ENCODE measurements around the gene SCLY.

Gene SCLY

GRCh38 chr2:238124488-238125126 lies 63.8 kb downstream of the SCLY start:
- no peak for DNase-seq

DNA sequence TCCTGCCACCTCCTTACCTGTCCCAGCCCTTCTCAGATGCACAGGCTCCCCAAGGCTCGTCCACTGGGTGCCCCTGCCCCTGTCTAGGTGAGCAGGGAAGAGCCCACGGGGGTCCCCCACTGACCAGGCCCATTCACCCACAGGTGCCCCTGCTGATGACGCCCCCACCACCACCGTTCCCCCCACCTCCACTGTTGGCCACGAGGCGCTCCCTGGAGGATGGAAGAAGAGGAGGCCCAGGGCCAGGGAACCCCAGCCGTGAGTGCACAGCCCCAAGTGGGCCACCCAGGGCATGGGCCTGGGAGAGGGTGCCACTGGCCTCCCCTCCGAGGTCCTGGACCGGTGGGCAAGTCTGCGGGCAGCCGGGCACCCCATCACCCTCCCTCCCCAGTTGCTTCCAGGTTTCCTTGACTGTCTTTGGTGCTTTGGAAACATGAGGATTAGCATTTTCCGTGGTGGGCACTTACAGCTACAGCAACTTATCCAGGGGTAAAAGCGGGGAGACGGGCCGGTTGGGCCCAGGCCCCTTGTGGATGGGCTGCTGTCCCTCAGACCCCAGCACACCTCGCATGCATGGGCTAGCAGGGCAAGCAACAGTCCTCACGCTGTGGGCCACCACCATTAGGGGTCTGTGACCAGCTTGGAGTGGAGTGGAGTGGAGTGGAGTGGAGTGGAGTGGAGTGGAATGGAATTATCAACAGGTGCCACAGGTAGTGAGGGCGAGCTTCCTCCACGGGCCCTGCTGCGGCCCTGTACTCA lies 64.5 kb downstream of the SCLY start:
- no peak for DNase-seq

DNA sequence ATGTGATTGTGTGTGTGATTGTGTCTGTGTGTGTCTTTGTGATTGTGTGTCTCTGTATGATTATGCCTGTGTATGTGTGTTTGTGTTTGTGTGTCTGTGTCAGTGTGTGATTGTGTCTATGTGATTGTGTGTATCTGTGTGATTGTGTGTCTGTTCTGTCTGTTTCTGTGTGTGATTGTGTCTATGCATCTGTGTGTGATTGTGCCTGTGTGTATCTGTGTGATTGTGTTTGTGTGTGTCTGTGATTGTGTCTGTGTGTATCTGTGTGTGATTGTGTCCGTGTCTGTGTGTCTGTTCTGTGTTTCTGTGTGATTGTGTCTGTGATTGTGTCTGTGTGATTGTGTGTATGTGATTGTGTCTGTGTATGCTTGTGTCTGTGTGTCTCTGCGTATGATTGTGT lies 65.5 kb downstream of the SCLY start:
- no peak for DNase-seq

DNA sequence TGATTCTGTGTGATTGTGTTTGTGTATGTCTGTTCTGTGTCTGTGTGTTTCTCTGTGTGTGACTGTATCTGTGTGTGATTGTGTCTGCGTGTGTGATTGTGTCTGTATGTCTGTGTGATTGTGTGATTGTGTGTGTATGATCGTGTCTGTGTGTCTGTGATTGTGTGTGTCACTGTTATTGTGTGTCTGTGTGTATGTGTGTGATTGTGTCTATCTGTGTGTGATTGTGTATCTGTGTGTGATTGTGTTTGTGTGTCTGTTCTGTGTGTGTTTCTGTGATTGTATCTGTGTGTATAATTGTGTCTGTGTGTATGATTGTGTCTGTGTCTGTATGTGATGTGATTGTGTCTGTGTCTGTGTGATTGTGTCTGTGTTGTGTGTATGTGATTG lies 66.0 kb downstream of the SCLY start:
- DNase-seq: no peak

DNA sequence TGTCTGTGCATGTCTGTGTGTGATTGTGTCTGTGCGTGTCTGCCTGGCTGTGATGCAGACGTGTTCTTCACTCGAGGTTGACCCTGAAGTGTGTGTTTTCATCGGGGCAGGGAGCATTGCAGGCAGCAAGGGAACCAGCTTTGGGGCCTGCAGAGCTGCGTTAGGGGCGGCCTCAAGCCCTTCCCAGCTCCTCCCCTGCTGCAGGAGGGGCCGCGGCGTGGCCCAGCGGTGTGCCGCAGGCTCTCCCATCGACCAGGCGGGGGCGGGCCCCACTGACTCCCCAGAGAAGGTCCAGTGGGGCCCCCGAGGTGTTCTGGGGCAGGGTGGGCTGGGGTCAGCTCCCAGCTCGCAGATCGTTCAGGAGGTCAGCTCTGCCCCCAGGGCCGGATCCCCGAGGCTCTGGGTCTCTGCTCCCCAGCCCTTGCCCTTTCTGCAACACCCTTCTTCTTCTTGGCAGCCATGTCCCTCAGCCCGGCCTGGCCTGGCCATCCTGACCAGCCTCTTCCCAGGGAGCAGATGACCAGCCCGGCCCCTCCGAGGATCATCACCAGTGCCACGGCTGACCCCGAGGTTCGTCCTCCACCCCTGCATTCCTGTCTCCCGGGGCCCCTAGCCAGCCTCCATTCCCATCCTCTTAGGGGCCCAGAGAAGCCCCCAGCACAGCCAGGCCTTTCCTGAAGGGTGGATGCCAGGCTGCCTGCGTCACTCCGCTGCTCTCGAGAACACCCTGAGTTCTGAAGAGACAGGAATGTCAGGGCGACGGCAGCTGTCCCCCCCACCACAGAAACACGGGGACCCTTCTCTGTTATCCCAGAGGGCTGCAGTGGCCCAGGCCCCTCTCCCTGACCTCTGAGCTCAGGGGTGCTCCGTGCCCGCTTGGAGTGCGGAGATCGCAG lies 66.6 kb downstream of the SCLY start:
- DNase-seq: no peak

DNA sequence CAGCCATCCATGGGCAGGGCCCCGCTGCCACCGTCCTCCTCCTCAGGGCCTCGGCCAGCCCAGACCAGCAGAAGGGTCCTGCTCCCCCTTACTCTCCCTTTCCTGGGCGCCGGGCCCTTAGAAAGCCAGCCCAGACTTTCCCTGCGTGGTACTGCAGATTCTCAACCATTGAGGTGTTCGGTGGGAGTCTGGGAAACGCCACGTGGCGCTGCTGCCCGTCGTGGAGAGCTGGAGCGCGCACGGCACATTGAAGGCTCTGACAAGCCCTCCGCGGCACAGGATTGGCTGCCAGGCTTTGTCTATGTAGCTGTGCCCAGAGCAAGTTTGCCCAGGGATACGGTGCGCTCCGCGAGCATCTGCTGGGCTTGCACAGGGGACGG lies 67.2 kb downstream of the SCLY start:
- no peak for DNase-seq

GRCh38 chr2:238128534-238129001 lies 67.8 kb downstream of the SCLY start:
- no peak for DNase-seq

DNA sequence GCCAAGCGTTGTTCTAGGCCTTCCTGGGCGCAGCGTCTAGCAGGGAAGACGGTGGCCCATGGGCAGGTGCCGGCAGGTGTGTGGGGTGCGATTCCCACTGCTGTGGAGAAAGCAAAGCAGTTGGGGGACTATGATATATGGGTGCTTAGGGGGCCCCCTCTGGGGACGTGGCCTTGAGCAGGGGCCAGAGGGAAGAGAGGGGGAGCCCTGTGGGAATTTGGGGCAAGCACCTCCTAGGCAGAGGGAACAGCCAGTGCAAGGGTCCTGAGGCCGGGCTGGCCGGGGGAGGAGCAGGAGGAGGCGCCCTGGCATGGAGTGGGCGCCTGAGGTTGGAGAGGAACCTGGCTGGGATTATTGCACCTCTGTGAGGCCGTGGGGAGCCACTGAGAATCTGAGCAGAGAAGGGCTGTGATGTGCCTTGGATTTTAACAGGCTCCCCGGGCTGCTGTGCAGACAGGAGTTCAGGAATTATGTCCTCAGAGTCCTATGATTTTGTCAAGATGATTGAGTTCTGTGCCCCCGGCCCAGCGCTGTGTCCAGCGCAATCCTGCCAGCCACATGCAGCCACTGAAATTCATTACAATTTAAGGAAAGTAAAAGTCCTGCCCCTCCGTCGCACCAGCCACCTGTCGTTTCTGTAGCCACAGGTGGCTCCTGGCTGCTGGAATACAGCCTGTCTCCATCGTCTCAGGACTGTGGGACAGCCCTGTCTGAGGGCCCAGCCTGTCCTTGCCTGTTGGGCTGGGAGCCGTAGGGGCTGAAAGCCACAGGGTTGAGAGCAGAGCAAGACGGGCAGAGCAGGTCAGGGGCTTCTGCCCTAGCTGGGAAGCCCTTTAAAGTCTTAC lies 68.6 kb downstream of the SCLY start:
- no peak for DNase-seq

- DNase-seq: no peak
Observed at GRCh38 chr2:238130111-238130695, 69.4 kb downstream of the SCLY start.

DNA sequence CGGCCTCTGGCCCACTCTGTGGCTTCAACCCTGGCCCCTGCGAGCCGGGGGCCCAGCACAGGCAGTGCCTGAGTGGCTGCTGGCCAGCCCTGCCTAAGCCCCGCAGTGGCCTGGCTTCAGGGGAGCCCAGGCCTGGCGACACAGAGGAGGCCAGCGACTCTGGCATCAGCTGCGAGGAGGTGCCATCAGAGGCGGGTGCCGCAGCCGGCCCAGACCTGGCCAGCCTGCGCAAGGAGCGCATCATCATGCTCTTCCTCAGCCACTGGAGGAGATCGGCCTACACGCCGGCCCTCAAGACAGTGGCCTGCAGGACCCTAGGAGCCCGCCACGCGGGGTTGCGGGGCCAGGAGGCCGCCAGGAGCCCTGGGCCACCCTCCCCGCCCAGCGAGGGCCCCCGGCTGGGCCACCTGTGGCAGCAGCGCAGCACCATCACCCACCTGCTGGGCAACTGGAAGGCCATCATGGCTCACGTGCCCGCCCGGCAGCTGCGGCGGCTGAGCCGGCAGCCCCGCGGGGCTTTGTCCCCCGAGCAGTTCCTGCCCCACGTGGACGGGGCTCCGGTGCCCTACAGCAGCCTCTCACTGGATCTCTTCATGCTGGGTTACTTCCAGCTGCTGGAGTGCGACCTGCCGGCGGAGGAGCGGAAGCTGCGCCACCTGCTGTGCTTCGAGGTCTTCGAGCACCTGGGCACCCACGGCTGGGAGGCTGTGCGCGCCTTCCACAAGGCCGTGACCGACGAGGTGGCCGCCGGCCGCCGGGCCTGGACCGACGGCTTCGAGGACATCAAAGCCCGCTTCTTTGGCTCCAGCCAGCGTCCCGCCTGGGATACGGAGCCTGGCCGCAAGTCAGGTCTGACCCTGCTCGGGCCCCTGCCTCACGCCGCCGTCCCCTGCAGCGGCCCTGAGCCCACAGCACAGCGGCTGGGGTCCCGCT lies 70.2 kb downstream of the SCLY start:
- DNase-seq: no peak

DNA sequence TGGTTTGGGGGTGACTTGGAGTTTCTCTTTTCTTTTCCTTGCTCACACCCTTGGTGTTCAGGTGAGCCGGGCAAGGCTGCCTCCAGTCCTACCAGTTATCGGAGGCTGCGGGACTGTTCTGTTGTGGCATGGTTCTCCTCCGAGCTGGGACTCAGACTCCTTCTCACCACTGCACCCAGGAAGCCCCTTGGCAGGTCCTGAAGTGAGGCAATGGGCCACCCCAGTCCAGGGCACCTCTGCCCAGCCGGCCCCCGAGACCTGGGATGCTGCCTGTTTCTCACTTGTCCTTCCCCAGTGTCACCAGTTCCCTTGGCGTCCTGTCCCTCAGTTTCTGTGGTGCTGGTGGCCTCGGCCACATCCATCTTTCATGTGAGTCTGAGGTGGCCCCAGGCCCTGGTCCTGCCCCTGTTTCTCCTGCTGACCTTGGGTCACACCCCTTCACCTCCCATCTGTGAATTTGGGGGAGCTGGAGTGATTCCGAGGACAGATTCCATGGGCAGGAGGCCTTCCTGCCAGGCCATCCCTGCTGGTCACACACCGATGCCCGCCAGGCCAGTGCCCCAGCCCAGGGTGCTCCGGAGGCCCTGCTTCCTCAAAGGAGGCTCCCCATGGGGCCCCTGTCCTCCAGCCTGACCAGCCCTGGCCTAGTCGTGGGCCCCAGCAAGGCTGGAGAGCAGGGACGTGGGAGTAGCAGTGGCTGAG lies 71.1 kb downstream of the SCLY start:
- DNase-seq: no peak

DNA sequence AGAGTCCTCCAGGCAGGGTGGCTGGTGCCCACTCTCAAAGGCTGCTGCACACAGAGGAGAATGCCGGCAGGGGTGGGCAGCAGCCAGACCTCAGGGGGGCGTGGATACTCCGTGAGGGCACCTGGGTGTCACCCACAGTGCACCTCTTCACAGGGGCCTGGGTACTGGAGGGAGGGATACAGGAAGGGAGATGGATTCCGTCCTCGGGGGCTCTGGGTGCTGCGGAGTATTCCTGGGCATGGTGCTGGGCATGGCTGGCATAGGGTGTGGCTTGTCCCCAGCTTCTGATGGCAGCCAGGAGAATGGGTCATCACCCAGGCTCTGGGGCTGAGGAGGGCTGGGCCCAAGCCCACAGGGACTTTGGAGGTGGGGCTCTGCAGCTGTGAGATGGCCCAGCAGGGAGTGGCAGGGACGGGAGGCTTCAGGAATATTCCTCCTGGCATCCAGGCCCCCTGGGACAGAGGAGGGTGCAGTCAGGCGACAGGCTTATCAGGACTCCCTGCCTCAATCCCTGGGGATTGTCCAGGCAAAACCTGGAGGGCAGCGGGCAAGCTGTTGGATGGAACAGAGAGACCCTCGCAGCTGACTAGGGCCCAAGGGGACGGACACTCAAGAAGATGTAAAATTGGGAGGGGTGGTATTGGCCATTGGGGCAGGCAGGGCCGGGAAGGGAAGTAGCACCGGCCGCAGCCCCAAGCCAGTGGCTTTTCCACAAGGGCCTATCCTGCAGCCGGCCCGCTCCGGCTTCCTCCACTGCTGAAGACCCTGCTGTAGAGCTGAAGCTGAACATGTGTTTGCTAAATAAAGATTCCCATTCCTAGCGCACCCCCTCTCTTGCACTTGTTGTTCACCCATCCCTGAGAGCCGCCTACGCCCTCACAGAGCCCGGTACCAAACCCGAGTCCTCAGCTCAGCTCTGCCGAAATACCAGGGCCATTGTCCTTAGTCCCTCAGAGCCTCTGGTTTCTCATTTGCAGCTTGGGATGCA lies 72.0 kb downstream of the SCLY start:
- DNase-seq: peak in 12 of 56 donors; percentile 7 to 44 (median 21)

DNA sequence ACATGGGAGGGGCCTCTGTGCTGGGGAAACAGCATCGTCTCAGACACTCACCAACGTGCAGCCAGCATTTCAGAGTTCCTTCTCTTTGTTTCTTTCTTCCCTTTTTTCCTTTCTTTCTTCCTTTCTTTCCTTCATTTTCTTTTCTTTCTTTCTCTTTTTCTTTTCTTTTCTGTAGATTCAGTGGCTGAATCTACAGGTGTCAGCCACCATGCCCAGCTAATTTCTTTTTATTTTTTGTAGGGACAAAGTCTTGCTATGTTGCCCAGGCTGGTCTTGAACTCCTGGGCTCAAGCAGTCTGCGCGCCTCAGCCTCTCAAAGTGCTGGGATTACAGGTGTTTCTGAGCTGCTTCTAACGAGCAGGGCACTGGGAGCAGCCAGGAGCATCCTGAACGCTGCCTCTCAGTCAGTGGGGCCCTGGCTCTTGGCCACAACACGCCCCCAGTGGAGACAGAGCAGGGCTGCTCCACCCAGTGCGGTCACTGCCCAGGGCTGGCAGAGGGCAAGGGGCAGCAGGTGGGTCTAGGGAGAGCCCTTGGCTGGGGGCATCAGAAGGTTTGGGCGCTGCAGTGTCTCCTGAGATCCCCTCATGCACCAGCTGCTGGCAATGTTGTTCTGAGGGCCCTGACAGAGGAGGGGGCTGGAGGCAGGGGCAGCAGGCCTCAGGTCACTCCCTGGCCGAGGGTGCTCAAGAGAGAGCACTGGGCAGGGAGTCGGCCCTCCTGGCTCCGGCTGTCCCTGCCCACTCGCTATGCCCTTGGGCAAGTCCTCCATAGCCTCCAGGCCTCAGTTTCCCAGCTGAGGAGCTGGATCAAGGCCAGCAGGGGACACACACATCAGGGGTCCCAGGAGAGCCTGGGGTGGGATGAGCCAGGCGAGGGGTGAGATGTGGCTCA lies 72.9 kb downstream of the SCLY start:
- no peak for DNase-seq

- DNase-seq: no peak
Observed at GRCh38 chr2:238134393-238134785, 73.6 kb downstream of the SCLY start.

- no peak for DNase-seq
Observed at GRCh38 chr2:238135601-238136150, 74.9 kb downstream of the SCLY start.
